NB4 (cell line): ENCODE measurements around the gene GPR152.

Experiments
- DNase-seq: peaks from one replicate; pipeline ENCODE4 v3.0.0; 2010; ENCODE audit warnings: low read depth
- H3K4me3 ChIP-seq: one replicate; pipeline ENCODE4 v1.5.1; 2011; ENCODE audit warnings: mild to moderate bottlenecking, low read depth, low read length, moderate library complexity
- MYC ChIP-seq: IDR thresholded peaks from 2 replicates; pipeline ENCODE4 v1.6.1; 2011; ENCODE audit warnings: low read depth, low read length
- POLR2A ChIP-seq: IDR thresholded peaks from 2 replicates; pipeline ENCODE4 v1.6.1; 2011; ENCODE audit warnings: mild to moderate bottlenecking; ENCODE audit not compliant: insufficient read length; ENCODE audit errors: extremely low read depth
- TF ChIP-seq, protein P1 (sequence below): IDR thresholded peaks from one replicate; pipeline ENCODE4 v1.5.1; 2012; ENCODE audit warnings: low read depth, low read length
- TF ChIP-seq, protein P2 (sequence below): IDR thresholded peaks from 2 replicates; pipeline ENCODE4 v1.6.1; 2011; ENCODE audit warnings: low read depth, low read length

GPR152 gene

DNA sequence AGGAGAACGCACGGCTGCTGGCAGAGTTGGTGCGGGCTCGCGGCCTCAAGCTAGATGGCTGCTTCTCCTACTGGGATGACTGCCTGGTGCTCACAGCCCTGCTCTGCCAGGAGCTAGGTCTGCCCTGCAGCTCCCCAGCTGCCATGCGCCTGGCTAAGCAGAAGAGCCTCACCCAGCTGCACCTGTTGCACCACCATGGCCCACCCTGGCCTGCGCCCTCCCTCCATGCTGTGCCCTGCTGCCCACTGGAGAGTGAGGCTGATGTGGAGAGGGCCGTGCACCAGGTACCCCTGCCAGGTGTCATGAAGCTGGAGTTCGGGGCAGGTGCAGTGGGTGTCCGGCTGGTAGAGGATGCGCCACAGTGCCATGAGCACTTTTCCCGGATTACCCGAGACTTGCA lies 29.1 kb downstream of the GPR152 start:
- H3K4me3 ChIP-seq, result no peak overlapping the region
- no peak for DNase-seq
- TF ChIP-seq, protein P1, sequence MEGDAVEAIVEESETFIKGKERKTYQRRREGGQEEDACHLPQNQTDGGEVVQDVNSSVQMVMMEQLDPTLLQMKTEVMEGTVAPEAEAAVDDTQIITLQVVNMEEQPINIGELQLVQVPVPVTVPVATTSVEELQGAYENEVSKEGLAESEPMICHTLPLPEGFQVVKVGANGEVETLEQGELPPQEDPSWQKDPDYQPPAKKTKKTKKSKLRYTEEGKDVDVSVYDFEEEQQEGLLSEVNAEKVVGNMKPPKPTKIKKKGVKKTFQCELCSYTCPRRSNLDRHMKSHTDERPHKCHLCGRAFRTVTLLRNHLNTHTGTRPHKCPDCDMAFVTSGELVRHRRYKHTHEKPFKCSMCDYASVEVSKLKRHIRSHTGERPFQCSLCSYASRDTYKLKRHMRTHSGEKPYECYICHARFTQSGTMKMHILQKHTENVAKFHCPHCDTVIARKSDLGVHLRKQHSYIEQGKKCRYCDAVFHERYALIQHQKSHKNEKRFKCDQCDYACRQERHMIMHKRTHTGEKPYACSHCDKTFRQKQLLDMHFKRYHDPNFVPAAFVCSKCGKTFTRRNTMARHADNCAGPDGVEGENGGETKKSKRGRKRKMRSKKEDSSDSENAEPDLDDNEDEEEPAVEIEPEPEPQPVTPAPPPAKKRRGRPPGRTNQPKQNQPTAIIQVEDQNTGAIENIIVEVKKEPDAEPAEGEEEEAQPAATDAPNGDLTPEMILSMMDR, result no peak
- TF ChIP-seq POLR2A (no peak), MYC (no peak)
- TF ChIP-seq, protein P2, sequence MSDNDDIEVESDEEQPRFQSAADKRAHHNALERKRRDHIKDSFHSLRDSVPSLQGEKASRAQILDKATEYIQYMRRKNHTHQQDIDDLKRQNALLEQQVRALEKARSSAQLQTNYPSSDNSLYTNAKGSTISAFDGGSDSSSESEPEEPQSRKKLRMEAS, result no peak

DNA sequence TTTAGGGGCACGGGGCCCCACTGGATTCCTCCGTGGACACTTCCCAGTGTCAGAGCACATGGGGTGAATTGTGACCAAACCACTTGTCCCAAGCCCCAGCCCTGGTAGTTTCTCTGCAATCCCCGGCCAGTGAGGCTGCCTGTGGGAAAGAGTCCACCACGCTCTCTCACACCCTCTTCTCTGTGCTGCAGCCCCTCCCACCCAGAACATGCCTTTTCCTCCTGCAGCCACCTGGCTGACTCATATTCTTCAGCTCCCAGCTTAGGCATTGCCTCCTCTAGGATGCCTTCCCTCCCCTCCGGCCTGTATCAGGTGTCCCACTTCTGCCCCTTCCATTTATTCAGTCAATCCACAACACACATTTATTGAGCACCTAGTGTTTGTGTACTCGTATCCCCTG lies 29.6 kb downstream of the GPR152 start:
- H3K4me3 ChIP-seq, result no peak overlapping the region
- TF ChIP-seq, protein P1, result no peak
- no peak for TF ChIP-seq POLR2A
- TF ChIP-seq, protein P2, result no peak
- no peak for TF ChIP-seq MYC
- no peak for DNase-seq

DNA sequence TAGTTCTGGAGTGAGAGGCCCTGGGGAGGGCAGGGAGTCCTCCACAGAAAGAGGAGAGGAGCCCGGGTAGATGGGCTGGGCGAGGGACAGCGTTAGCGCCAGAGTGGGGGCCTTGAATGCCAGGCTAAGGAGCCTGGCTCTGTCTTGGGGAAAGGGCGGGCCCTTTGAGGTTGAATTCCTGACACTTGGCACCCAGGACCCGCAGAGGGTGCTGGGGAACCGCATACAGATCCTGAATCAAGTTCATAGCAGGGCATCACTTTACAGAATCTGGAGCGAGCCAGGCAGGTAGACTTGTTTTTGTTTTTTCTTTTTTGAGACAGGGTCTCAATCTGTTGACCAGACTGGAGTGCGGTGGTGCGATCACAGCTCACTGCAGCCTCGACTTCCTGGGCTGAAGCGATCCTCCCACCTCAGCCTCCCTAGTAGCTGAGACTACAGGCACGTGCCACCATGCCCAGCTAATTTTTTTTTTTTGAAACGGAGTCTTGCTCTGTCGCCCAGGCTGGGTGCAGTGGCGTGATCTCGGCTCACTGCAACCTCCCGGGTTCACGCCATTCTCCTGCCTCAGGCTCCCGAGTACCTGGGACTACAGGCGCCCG lies 31.0 kb downstream of the GPR152 start:
- TF ChIP-seq POLR2A, result no peak
- TF ChIP-seq, protein P1, result no peak
- TF ChIP-seq MYC, result no peak
- TF ChIP-seq, protein P2, result no peak
- H3K4me3 ChIP-seq, result no peak overlapping the region
- DNase-seq, result no peak

DNA sequence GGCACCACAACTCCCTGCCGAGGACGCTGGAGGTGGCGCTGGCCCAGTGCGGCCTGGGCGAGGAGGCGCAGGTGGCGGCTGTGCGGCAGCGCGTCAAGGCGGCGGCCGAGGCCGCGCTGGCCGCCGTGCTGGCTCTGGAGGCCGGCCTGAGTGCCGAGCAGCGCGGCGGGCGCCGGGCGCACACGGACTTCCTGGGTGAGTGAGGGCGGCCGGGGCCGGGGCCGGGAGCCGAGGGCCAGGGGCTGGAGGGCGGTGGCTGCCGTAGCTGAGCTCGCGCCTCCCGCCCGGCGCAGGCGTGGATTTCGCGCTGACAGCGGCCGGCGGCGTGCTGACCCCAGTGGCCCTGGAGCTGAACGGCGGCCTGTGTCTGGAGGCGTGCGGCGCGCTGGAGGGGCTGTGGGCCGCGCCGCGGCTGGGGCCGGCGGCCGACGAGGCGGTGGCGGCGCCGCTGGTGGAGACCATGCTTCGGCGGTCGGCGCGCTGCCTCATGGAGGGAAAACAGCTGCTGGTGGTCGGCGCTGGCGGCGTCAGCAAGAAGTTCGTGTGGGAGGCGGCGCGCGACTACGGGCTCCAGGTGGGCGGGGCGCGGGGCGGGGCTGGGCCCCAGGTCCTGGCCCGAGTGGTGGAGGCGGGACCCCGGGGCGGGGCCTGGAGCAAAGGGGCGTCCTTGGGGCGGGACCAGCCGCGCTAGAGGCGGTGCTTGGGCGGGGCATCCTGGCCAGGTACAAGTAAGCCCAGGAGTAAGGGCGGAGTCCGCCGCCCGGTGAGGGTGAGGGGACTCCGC lies 31.7 kb downstream of the GPR152 start:
- DNase-seq, result peak; percentile 97
- H3K4me3 ChIP-seq, result peak overlapping the region; percentile 55
- TF ChIP-seq, protein P2, result peak; percentile 72
- peak; percentile 85 for TF ChIP-seq POLR2A
- TF ChIP-seq MYC, result peak; percentile 93
- TF ChIP-seq, protein P1, result no peak

DNA sequence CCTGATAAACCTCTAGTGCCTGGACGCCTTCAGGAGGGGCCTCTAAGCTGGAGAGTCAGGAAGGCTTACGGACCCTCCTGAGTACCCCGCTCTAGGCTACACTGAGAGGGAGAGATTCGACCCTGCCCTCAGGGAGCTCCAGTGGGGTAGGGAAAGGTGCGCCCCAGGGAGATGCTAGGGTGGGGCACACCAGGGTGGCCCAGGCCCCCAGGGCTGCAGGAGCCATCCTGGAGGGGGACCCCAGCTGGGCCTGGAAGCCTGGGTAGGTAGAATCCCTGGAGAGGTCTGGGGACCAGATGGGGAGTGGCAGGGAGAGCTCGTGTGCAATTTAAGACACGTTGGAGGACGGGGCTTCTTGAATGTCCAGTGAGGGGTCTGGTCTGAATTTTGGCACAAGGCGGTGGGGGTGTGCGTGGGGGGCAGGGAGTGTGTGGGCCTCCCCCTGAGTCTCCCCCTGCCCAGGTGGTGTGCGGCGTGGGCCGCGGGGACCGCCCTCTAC lies 32.3 kb downstream of the GPR152 start:
- peak overlapping the region; percentile 55 for H3K4me3 ChIP-seq
- TF ChIP-seq, protein P2, result no peak
- TF ChIP-seq, protein P1, result no peak
- TF ChIP-seq POLR2A (no peak), MYC (no peak)
- DNase-seq, result no peak
